MG63 (cell line): ENCODE results near the gene UBE3D. TPM values are rescaled to one million over a fixed set of nuclear protein-coding genes. Genes with fewer than 3 reads are reported as not detected.

ENCODE experiments used
- DNase-seq: peaks from one replicate; pipeline ENCODE4 v3.0.0-alpha.2; 2020
- H3K27me3 ChIP-seq: fragments of 250-450 bp; sonication (Bioruptor Pico); 2 replicates; pipeline ENCODE4 v1.5.1; 2020; ENCODE audit warnings: mild to moderate bottlenecking, moderate library complexity
- H3K36me3 ChIP-seq: fragments of 250-450 bp; sonication (Bioruptor Pico); 2 replicates; pipeline ENCODE4 v1.5.1; 2020; ENCODE audit warnings: mild to moderate bottlenecking, moderate library complexity
- H3K4me3 ChIP-seq: fragments of 250-450 bp; sonication (Bioruptor Pico); 2 replicates; pipeline ENCODE4 v1.5.1; 2020; ENCODE audit warnings: mild to moderate bottlenecking, moderate library complexity
- H3K9me3 ChIP-seq: fragments of 250-450 bp; sonication (Bioruptor Pico); 2 replicates; pipeline ENCODE4 v1.5.1; 2020; ENCODE audit warnings: mild to moderate bottlenecking, moderate library complexity
- total RNA-seq: library from RNA; depleted of rRNA; stranded (reverse); fragments of >200 nt; shearing (Covaris generic); gene quantifications from 2 replicates; pipeline ENCODE4 v1.2.3, GENCODE V29; 2014; ENCODE audit warnings: low replicate concordance

The UBE3D gene
- total RNA-seq, 1 experiment from 2014 or later: 5.9 TPM

GRCh38 chr6:83006270-83006905 lies 59.3 kb downstream of the UBE3D start:
- no peak for DNase-seq
- H3K4me3 ChIP-seq: no peak overlapping the region
- H3K27me3 ChIP-seq: no peaks in the 10 kb centered on the region
- H3K9me3 ChIP-seq: no peaks in the 10 kb centered on the region
- H3K36me3 ChIP-seq: no peaks in the 10 kb centered on the region

GRCh38 chr6:82996156-82996555 lies 69.5 kb downstream of the UBE3D start:
- Histone ChIP-seq H3K36me3 (no peaks in the 10 kb centered on the region), H3K4me3 (no peak overlapping the region), H3K27me3 (no peaks in the 10 kb centered on the region), H3K9me3 (no peaks in the 10 kb centered on the region)
- no peak for DNase-seq

GRCh38 chr6:82995066-82995465 lies 70.6 kb downstream of the UBE3D start:
- no peak for DNase-seq
- H3K4me3 ChIP-seq: no peak overlapping the region
- H3K9me3 ChIP-seq: no peaks in the 10 kb centered on the region
- H3K27me3 ChIP-seq: no peaks in the 10 kb centered on the region
- no peaks in the 10 kb centered on the region for H3K36me3 ChIP-seq

- Histone ChIP-seq H3K27me3 (no peaks in the 10 kb centered on the region), H3K9me3 (no peaks in the 10 kb centered on the region), H3K4me3 (no peak overlapping the region), H3K36me3 (no peaks in the 10 kb centered on the region)
- DNase-seq: no peak
Observed at GRCh38 chr6:82989736-82990290, 75.8 kb downstream of the UBE3D start.

- Histone ChIP-seq H3K4me3 (no peak overlapping the region), H3K9me3 (no peaks in the 10 kb centered on the region), H3K27me3 (no peaks in the 10 kb centered on the region), H3K36me3 (no peaks in the 10 kb centered on the region)
- DNase-seq: no peak
Observed at GRCh38 chr6:82988930-82989351, 76.7 kb downstream of the UBE3D start.

- no peaks in the 10 kb centered on the region for H3K9me3 ChIP-seq
- H3K27me3 ChIP-seq: no peaks in the 10 kb centered on the region
- no peaks in the 10 kb centered on the region for H3K36me3 ChIP-seq
- no peak for DNase-seq
- H3K4me3 ChIP-seq: no peak overlapping the region
Observed at GRCh38 chr6:82987951-82988350, 77.7 kb downstream of the UBE3D start.

GRCh38 chr6:82987416-82987815 lies 78.2 kb downstream of the UBE3D start:
- Histone ChIP-seq H3K4me3 (no peak overlapping the region), H3K9me3 (no peaks in the 10 kb centered on the region), H3K36me3 (no peaks in the 10 kb centered on the region), H3K27me3 (no peaks in the 10 kb centered on the region)
- DNase-seq: no peak

- Histone ChIP-seq H3K9me3 (no peaks in the 10 kb centered on the region), H3K27me3 (no peaks in the 10 kb centered on the region)
- no peak for DNase-seq
Observed at GRCh38 chr6:82984720-82985119, 80.9 kb downstream of the UBE3D start.

GRCh38 chr6:82980086-82980485 lies 85.6 kb downstream of the UBE3D start:
- no peaks in the 10 kb centered on the region for H3K9me3 ChIP-seq
- H3K27me3 ChIP-seq: no peaks in the 10 kb centered on the region
- DNase-seq: no peak
- no peaks in the 10 kb centered on the region for H3K36me3 ChIP-seq
- no peak overlapping the region for H3K4me3 ChIP-seq

More at GRCh38 chr6:82984720-82985119, 80.9 kb downstream of the UBE3D start:
- Histone ChIP-seq H3K4me3 (no peak overlapping the region), H3K36me3 (no peaks in the 10 kb centered on the region)

GRCh38 chr6:82979657-82980056 lies 86.0 kb downstream of the UBE3D start:
- Histone ChIP-seq H3K36me3 (no peaks in the 10 kb centered on the region), H3K9me3 (no peaks in the 10 kb centered on the region), H3K27me3 (no peaks in the 10 kb centered on the region), H3K4me3 (no peak overlapping the region)
- DNase-seq: no peak

- H3K36me3 ChIP-seq: no peaks in the 10 kb centered on the region
- no peaks in the 10 kb centered on the region for H3K9me3 ChIP-seq
- no peaks in the 10 kb centered on the region for H3K27me3 ChIP-seq
- DNase-seq: no peak
- H3K4me3 ChIP-seq: no peak overlapping the region
Observed at GRCh38 chr6:82978362-82978945, 87.2 kb downstream of the UBE3D start.

GRCh38 chr6:82976179-82976578 lies 89.5 kb downstream of the UBE3D start:
- Histone ChIP-seq H3K4me3 (no peak overlapping the region), H3K27me3 (no peaks in the 10 kb centered on the region), H3K9me3 (no peaks in the 10 kb centered on the region), H3K36me3 (no peaks in the 10 kb centered on the region)
- DNase-seq: no peak

- H3K36me3 ChIP-seq: no peaks in the 10 kb centered on the region
- no peak for DNase-seq
- no peaks in the 10 kb centered on the region for H3K9me3 ChIP-seq
- H3K4me3 ChIP-seq: no peak overlapping the region
- no peaks in the 10 kb centered on the region for H3K27me3 ChIP-seq
Observed at GRCh38 chr6:82971877-82972460, 93.7 kb downstream of the UBE3D start.

- Histone ChIP-seq H3K36me3 (no peaks in the 10 kb centered on the region), H3K27me3 (no peaks in the 10 kb centered on the region), H3K4me3 (no peak overlapping the region), H3K9me3 (no peaks in the 10 kb centered on the region)
- DNase-seq: no peak
Observed at GRCh38 chr6:82970839-82971238, 94.8 kb downstream of the UBE3D start.

GRCh38 chr6:82968708-82969107 lies 96.9 kb downstream of the UBE3D start:
- DNase-seq: no peak
- Histone ChIP-seq H3K27me3 (no peaks in the 10 kb centered on the region), H3K4me3 (no peak overlapping the region), H3K36me3 (no peaks in the 10 kb centered on the region), H3K9me3 (no peaks in the 10 kb centered on the region)

- H3K9me3 ChIP-seq: no peaks in the 10 kb centered on the region
- H3K4me3 ChIP-seq: no peak overlapping the region
- no peaks in the 10 kb centered on the region for H3K36me3 ChIP-seq
- no peaks in the 10 kb centered on the region for H3K27me3 ChIP-seq
- DNase-seq: no peak
Observed at GRCh38 chr6:82963191-82963925, 102.3 kb downstream of the UBE3D start.

- no peaks in the 10 kb centered on the region for H3K27me3 ChIP-seq
- H3K36me3 ChIP-seq: no peaks in the 10 kb centered on the region
- H3K4me3 ChIP-seq: no peak overlapping the region
- no peaks in the 10 kb centered on the region for H3K9me3 ChIP-seq
- peak; percentile 66 for DNase-seq
Observed at GRCh38 chr6:82959385-82959941, 106.2 kb downstream of the UBE3D start.
